ENCODE data around the gene DIS3L2.

Gene DIS3L2

DNA sequence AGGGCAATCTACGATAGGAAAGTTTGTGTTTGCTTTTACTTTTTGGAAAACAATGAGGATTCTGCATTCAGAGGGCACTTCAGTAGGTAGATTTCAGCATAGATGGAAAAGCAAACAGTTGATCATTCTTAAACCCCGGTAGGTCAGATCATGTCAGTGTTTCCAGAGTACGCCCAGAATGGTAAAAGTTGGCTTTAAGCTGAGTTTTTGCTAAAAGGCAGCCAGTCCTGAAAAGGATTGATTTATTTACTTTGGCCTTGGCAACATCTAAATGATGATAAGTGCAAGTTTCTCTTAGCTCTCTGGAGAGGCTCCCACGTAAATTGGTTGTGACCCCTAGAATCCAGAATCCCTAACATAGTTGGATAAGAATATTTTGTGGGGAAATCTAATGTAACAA lies 168.0 kb downstream of the DIS3L2 start:
- Histone ChIP-seq H3K9me3 (ENCODE audit: control insufficient read depth in 1 of 2, low read length in 2 of 2) (no peaks in the 10 kb centered on the region), H3K4me3 (ENCODE audit: low read depth in 1 of 2, low read length in 2 of 2) (no peak overlapping the region), H3K4me1 (ENCODE audit: control insufficient read depth in 1 of 2, insufficient read depth in 2 of 2, low read length in 2 of 2) (no peaks in the 10 kb centered on the region), H3K9ac (ENCODE audit: low read depth in 1 of 2, low read length in 2 of 2) (no peak overlapping the region), H3K36me3 (ENCODE audit: control insufficient read depth in 1 of 2, insufficient read depth in 2 of 2, low read length in 2 of 2) (peaks cover 7 to 19% of the 10 kb centered on the region in 2 donors), H3K27me3 (ENCODE audit: control insufficient read depth in 1 of 2, insufficient read depth in 2 of 2, low read length in 2 of 2) (no peaks in the 10 kb centered on the region), H3K27ac (ENCODE audit: low read depth, low read length) (no peak overlapping the region)

DNA sequence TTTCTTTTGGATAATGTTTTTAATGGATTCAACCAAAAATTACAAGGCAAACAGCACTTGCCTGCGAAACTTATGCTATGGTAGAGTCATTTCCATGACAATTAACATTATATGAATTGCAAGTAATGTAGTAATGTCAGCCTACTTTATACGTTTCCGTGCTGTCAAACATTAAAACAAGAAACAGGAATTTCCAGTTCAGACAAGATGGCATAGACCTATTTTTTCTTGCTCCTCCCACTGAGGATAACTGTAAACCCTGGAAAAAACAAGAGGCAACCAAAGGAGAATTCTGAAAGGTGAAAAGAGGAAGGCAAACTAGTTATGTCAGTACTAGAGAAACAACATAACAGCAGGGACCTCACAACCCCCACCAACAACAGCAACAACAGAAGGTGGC lies 170.7 kb downstream of the DIS3L2 start:
- Histone ChIP-seq H3K36me3 (ENCODE audit: control insufficient read depth in 1 of 2, insufficient read depth in 2 of 2, low read length in 2 of 2) (peaks cover 7 to 15% of the 10 kb centered on the region in 2 donors), H3K9ac (ENCODE audit: low read depth in 1 of 2, low read length in 2 of 2) (no peak overlapping the region), H3K4me1 (ENCODE audit: control insufficient read depth in 1 of 2, insufficient read depth in 2 of 2, low read length in 2 of 2) (no peaks in the 10 kb centered on the region), H3K9me3 (ENCODE audit: control insufficient read depth in 1 of 2, low read length in 2 of 2) (no peaks in the 10 kb centered on the region), H3K27ac (ENCODE audit: low read depth, low read length) (no peak overlapping the region), H3K4me3 (ENCODE audit: low read depth in 1 of 2, low read length in 2 of 2) (no peak overlapping the region), H3K27me3 (ENCODE audit: control insufficient read depth in 1 of 2, insufficient read depth in 2 of 2, low read length in 2 of 2) (no peaks in the 10 kb centered on the region)

DNA sequence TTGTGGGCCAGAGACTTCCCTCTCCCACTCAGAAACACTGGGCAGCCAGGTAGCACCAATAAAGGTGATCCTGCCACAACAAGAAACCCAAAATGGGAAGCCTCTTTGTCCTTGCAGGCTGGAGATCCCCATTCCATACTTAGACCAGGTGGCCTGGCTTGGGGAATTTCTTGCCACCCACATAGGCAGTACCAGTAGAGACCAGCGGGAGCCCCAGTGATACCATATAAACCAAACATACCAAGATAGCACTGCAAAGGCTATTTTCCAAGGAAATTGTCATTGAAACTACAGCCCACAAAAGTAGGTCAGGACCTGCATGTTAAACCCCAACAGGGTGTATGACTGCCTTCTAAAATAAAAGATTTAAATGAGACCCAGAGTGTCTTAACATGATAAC lies 171.6 kb downstream of the DIS3L2 start:
- Histone ChIP-seq H3K4me3 (ENCODE audit: low read depth in 1 of 2, low read length in 2 of 2) (no peak overlapping the region), H3K4me1 (ENCODE audit: control insufficient read depth in 1 of 2, insufficient read depth in 2 of 2, low read length in 2 of 2) (no peaks in the 10 kb centered on the region), H3K27ac (ENCODE audit: low read depth, low read length) (no peak overlapping the region), H3K36me3 (ENCODE audit: control insufficient read depth in 1 of 2, insufficient read depth in 2 of 2, low read length in 2 of 2) (peaks cover 7 to 15% of the 10 kb centered on the region in 2 donors), H3K27me3 (ENCODE audit: control insufficient read depth in 1 of 2, insufficient read depth in 2 of 2, low read length in 2 of 2) (no peaks in the 10 kb centered on the region), H3K9me3 (ENCODE audit: control insufficient read depth in 1 of 2, low read length in 2 of 2) (no peaks in the 10 kb centered on the region), H3K9ac (ENCODE audit: low read depth in 1 of 2, low read length in 2 of 2) (no peak overlapping the region)

DNA sequence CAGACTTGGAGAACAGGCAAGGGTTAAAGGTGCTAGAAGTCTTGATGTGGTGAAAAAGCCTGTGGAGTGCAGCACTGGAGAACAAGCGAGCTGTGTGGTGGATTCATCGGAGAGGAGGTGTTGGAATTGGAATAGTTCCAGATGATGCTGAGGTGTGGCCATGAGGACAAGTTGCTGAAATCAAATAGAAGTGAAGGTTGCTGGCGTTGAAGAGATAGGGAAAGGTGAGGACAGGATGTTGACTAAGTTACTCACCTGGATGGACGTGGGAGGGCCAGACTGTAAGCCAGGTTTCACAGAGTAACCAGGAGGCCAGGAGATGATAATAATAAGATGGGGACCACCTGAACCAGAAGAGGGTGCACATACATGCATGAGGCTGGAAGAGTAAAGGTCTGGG lies 173.4 kb downstream of the DIS3L2 start:
- H3K4me3 ChIP-seq (ENCODE audit: low read depth in 1 of 2, low read length in 2 of 2): no peak overlapping the region
- peaks cover 7 to 15% of the 10 kb centered on the region in 2 donors for H3K36me3 ChIP-seq (ENCODE audit: control insufficient read depth in 1 of 2, insufficient read depth in 2 of 2, low read length in 2 of 2)
- no peak overlapping the region for H3K9ac ChIP-seq (ENCODE audit: low read depth in 1 of 2, low read length in 2 of 2)
- no peak overlapping the region for H3K27ac ChIP-seq (ENCODE audit: low read depth, low read length)
- no peaks in the 10 kb centered on the region for H3K9me3 ChIP-seq (ENCODE audit: control insufficient read depth in 1 of 2, low read length in 2 of 2)
- H3K27me3 ChIP-seq (ENCODE audit: control insufficient read depth in 1 of 2, insufficient read depth in 2 of 2, low read length in 2 of 2): no peaks in the 10 kb centered on the region
- H3K4me1 ChIP-seq (ENCODE audit: control insufficient read depth in 1 of 2, insufficient read depth in 2 of 2, low read length in 2 of 2): no peaks in the 10 kb centered on the region

DNA sequence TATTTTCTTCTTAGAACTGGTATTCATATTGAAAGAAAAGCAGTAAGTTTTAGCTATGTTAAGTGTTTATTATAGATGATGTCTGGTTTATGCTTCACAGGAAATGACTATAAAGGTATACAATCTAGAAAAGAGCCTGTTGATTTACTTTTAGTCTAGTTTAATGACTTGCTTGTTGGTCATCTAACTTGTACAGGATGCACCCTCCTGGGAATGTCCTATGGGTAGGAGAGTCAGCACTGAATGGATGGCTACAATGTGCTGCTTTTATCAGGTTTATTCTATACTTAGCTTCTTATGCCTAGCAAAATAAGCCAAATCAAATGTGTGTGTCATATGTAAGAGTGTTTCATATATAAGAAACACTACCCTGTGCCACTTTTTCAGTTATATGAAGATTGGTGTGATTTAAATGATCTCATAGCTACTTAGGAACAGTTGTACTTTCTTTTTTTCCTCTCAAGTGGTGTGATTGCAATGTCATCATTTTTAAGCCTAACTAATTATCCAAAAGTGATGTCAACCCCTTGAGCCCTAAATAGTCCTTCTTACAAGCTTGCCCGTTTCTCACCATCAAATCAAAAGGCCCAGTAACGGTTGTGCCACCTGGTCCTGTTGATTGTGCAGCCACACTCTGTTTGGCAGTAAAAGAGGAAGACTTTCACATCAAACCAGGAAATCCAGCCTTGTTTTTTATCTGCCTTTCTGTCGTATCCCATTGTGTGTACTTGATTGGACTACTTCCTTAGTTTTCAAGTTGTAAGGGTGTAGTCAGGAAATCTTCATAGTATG lies 176.0 kb downstream of the DIS3L2 start:
- H3K27me3 ChIP-seq (ENCODE audit: control insufficient read depth in 1 of 2, insufficient read depth in 2 of 2, low read length in 2 of 2): no peaks in the 10 kb centered on the region
- H3K27ac ChIP-seq (ENCODE audit: low read depth, low read length): no peak overlapping the region
- no peaks in the 10 kb centered on the region for H3K9me3 ChIP-seq (ENCODE audit: control insufficient read depth in 1 of 2, low read length in 2 of 2)
- H3K36me3 ChIP-seq (ENCODE audit: control insufficient read depth in 1 of 2, insufficient read depth in 2 of 2, low read length in 2 of 2): peaks cover 5 to 6% of the 10 kb centered on the region in 2 donors
- H3K4me1 ChIP-seq (ENCODE audit: control insufficient read depth in 1 of 2, insufficient read depth in 2 of 2, low read length in 2 of 2): no peaks in the 10 kb centered on the region
- H3K4me3 ChIP-seq (ENCODE audit: low read depth in 1 of 2, low read length in 2 of 2): no peak overlapping the region
- no peak overlapping the region for H3K9ac ChIP-seq (ENCODE audit: low read depth in 1 of 2, low read length in 2 of 2)

DNA sequence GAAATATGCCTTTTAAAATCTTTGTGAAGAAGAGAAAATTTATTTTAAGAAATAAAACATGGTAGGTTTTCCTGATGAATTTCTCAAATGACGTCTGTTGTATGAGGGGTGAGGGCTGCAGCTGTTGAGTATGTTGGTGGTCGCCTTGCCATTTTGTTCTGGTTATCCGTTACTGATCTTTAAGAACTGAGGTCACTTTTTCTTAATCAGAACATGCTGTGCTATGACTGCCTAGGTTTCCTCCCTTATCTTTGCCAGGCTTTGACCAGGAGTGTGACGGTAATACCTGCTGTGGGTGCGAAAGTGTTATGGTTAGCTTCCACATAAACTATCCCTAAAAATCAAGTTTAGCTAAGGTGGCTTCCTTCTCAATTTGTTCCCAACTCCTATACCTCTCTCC lies 176.9 kb downstream of the DIS3L2 start:
- Histone ChIP-seq H3K27me3 (ENCODE audit: control insufficient read depth in 1 of 2, insufficient read depth in 2 of 2, low read length in 2 of 2) (no peaks in the 10 kb centered on the region), H3K27ac (ENCODE audit: low read depth, low read length) (no peak overlapping the region), H3K4me1 (ENCODE audit: control insufficient read depth in 1 of 2, insufficient read depth in 2 of 2, low read length in 2 of 2) (no peaks in the 10 kb centered on the region), H3K36me3 (ENCODE audit: control insufficient read depth in 1 of 2, insufficient read depth in 2 of 2, low read length in 2 of 2) (no peaks in the 10 kb centered on the region), H3K4me3 (ENCODE audit: low read depth in 1 of 2, low read length in 2 of 2) (no peak overlapping the region), H3K9me3 (ENCODE audit: control insufficient read depth in 1 of 2, low read length in 2 of 2) (no peaks in the 10 kb centered on the region), H3K9ac (ENCODE audit: low read depth in 1 of 2, low read length in 2 of 2) (no peak overlapping the region)

DNA sequence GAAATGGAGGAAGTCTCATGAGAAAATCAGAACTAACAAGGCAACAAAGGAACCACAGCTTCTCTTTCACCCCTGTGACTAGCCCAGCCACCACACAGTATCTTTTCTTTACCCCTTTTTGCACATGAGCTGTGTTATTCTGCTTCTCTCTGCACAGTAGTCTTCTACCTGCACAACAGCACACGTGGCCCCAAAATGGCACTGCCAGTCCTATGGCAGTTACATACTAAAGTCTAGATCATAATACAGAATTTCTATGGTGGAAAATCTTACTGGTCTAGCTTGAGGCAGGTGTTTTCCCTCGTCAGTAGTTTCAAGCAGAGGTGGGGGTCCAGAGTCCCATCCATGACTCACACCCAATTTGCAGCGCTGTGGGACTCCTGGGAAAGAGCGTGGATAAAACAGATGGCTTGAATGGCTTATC lies 177.7 kb downstream of the DIS3L2 start:
- H3K27ac ChIP-seq (ENCODE audit: low read depth, low read length): no peak overlapping the region
- H3K9me3 ChIP-seq (ENCODE audit: control insufficient read depth in 1 of 2, low read length in 2 of 2): no peaks in the 10 kb centered on the region
- no peaks in the 10 kb centered on the region for H3K4me1 ChIP-seq (ENCODE audit: control insufficient read depth in 1 of 2, insufficient read depth in 2 of 2, low read length in 2 of 2)
- H3K27me3 ChIP-seq (ENCODE audit: control insufficient read depth in 1 of 2, insufficient read depth in 2 of 2, low read length in 2 of 2): no peaks in the 10 kb centered on the region
- no peak overlapping the region for H3K9ac ChIP-seq (ENCODE audit: low read depth in 1 of 2, low read length in 2 of 2)
- no peaks in the 10 kb centered on the region for H3K36me3 ChIP-seq (ENCODE audit: control insufficient read depth in 1 of 2, insufficient read depth in 2 of 2, low read length in 2 of 2)
- H3K4me3 ChIP-seq (ENCODE audit: low read depth in 1 of 2, low read length in 2 of 2): no peak overlapping the region

DNA sequence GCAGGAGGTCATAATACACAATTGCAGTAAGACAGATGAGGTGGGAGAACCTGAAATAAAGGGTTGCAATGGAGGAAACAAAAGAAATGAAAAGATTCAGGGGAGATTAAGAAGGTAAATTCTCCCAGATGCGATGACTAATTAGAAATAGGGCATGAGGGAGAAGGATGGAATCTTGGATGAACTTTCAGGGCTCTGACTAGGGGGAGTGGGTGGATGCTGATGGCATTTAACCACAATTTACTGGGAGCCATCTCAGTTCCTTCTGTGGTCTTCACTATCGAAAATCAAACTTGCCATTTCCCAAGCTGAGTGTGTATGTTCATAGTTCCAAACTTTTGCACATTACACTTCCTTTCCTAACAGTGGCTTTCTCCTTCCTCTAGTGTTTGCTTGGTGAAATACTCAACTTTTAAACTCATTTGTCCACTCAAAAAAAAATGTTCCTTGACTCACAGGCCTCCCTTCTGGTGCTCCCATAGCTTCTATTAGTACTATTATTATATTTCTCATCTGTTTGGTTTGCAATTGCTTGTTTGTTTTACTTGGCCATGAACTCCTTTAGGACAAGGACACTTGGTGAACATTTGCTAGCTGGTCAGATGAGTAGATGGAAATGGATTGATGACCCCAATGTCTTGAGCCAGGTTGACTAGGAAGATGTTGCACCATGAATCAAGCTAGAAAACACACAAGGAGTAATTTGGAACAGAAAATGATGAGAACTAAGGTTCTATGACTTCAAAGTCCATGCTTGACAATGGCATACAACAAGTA lies 178.5 kb downstream of the DIS3L2 start:
- H3K9me3 ChIP-seq (ENCODE audit: control insufficient read depth in 1 of 2, low read length in 2 of 2): no peaks in the 10 kb centered on the region
- no peak overlapping the region for H3K4me3 ChIP-seq (ENCODE audit: low read depth in 1 of 2, low read length in 2 of 2)

DNA sequence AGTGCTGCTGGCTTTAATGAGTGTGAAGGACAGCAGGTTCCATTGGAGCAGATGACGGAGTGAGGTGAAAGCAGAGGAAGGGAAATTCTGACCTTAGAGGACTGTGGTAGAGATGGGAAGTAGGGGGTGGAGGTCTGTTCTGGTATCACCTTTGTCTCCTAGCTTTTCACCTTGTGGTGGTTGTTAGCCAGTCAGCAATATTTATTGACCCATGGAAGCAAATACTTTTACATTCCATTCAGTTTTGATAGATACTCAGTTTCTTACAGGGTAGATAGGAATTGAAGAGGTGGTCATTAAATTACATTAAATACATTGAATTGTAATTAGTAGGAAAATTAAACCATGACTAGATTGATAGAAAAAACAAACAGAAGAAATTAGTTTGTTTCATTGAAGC lies 180.1 kb downstream of the DIS3L2 start:
- Histone ChIP-seq H3K4me3 (ENCODE audit: low read depth in 1 of 2, low read length in 2 of 2) (no peak overlapping the region), H3K27me3 (ENCODE audit: control insufficient read depth in 1 of 2, insufficient read depth in 2 of 2, low read length in 2 of 2) (no peaks in the 10 kb centered on the region), H3K27ac (ENCODE audit: low read depth, low read length) (no peak overlapping the region), H3K9me3 (ENCODE audit: control insufficient read depth in 1 of 2, low read length in 2 of 2) (no peaks in the 10 kb centered on the region), H3K36me3 (ENCODE audit: control insufficient read depth in 1 of 2, insufficient read depth in 2 of 2, low read length in 2 of 2) (no peaks in the 10 kb centered on the region), H3K4me1 (ENCODE audit: control insufficient read depth in 1 of 2, insufficient read depth in 2 of 2, low read length in 2 of 2) (no peaks in the 10 kb centered on the region), H3K9ac (ENCODE audit: low read depth in 1 of 2, low read length in 2 of 2) (no peak overlapping the region)

More for the DNA sequence above, 178.5 kb downstream of the DIS3L2 start:
- Histone ChIP-seq H3K4me1 (ENCODE audit: control insufficient read depth in 1 of 2, insufficient read depth in 2 of 2, low read length in 2 of 2) (no peaks in the 10 kb centered on the region), H3K36me3 (ENCODE audit: control insufficient read depth in 1 of 2, insufficient read depth in 2 of 2, low read length in 2 of 2) (no peaks in the 10 kb centered on the region), H3K9ac (ENCODE audit: low read depth in 1 of 2, low read length in 2 of 2) (no peak overlapping the region), H3K27ac (ENCODE audit: low read depth, low read length) (no peak overlapping the region), H3K27me3 (ENCODE audit: control insufficient read depth in 1 of 2, insufficient read depth in 2 of 2, low read length in 2 of 2) (no peaks in the 10 kb centered on the region)

DNA sequence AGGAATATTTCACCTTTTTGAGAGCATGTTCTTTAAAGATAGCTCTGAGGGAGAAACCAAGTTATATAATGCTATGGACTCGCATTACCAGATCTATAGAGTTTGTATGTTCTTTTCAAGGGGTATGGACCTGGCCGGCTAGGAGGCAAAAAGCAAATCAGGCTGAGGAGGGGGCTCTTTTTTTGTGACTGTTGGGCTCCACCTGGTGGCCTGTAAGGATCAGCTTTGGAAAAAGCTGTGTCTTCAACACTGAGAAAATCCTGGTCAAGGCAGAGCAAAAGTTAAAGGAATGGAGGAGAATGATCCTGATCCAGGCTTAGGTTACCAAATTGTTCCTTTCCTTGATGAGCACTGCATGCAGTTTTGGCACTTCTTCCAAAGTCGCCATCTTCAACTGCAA lies 180.5 kb downstream of the DIS3L2 start:
- no peak overlapping the region for H3K9ac ChIP-seq (ENCODE audit: low read depth in 1 of 2, low read length in 2 of 2)
- H3K27me3 ChIP-seq (ENCODE audit: control insufficient read depth in 1 of 2, insufficient read depth in 2 of 2, low read length in 2 of 2): no peaks in the 10 kb centered on the region
- no peaks in the 10 kb centered on the region for H3K36me3 ChIP-seq (ENCODE audit: control insufficient read depth in 1 of 2, insufficient read depth in 2 of 2, low read length in 2 of 2)
- no peak overlapping the region for H3K4me3 ChIP-seq (ENCODE audit: low read depth in 1 of 2, low read length in 2 of 2)
- no peaks in the 10 kb centered on the region for H3K9me3 ChIP-seq (ENCODE audit: control insufficient read depth in 1 of 2, low read length in 2 of 2)
- no peaks in the 10 kb centered on the region for H3K4me1 ChIP-seq (ENCODE audit: control insufficient read depth in 1 of 2, insufficient read depth in 2 of 2, low read length in 2 of 2)
- H3K27ac ChIP-seq (ENCODE audit: low read depth, low read length): no peak overlapping the region

All from duodenal mucosa (tissue), 2 donors.